GM19468 (cell line): ENCODE data around the gene AQP2.

Source experiments
- ATAC-seq: cut with Tn5 transposase; IDR thresholded peaks from one replicate; pipeline ENCODE4 v1.9.1; 2021; ENCODE audit warnings: mild to moderate bottlenecking, moderate library complexity, moderate number of reproducible peaks; ENCODE audit not compliant: unreplicated experiment; ENCODE audit errors: extremely low read depth

Gene AQP2

DNA sequence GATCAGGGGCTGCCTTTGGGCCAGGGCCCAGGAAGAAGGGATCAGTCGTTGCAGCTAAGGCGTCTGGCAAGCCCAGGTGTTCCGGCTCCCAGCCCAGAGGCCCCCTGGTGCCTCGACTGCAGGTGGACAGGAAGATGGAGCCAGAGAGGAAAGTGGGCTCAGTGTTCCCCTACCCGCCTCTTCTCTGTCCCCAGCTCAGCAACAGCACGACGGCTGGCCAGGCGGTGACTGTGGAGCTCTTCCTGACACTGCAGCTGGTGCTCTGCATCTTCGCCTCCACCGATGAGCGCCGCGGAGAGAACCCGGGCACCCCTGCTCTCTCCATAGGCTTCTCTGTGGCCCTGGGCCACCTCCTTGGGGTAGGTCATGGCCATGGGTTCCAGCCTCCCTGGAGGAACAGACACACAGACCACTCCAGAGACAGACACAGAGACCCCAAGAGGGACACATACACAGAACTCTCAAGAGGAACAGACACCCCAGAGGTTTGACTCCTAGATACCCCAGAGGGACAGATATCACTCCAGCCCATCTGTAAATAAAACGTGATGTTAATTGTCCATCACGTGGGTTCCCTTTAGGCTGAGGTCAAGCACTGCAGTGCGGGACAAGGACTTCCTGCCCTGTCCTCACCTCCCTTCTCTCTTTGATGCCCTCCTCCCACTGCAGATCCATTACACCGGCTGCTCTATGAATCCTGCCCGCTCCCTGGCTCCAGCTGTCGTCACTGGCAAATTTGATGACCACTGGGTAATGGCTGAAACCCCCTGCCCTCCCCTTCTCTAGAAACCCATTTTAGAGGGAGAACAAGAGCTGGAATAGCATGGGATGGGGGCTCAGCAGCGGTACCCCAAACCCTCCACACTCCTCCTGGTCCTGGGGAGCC lies 3.7 kb downstream of the AQP2 start:
- ATAC-seq = no peak

- ATAC-seq = no peak
Observed at GRCh38 chr12:49954863-49955830, 4.6 kb downstream of the AQP2 start.

- ATAC-seq = no peak
Observed at GRCh38 chr12:49955899-49956662, 5.5 kb downstream of the AQP2 start.

- no peak for ATAC-seq
Observed at GRCh38 chr12:49956663-49957569, 6.4 kb downstream of the AQP2 start.

DNA sequence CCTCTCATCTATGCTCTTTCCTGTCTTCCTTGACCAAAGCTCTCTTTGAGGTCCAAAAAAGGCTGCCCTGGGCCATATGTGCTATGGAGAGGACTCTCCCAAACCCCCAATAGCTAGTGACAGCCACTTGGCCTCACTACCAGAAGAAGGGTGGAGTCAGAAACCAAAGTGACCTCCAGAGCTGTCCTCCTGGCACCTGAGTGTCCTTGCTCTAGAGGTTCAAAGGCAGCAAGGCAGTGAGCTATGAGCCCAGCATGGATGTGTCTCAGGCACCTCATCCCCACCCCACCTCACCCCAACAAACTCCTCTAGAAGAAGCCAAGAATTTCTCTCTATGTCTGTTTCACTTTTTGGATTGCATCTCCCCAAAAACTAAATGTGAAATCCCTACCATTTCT lies 7.0 kb downstream of the AQP2 start:
- no peak for ATAC-seq

DNA sequence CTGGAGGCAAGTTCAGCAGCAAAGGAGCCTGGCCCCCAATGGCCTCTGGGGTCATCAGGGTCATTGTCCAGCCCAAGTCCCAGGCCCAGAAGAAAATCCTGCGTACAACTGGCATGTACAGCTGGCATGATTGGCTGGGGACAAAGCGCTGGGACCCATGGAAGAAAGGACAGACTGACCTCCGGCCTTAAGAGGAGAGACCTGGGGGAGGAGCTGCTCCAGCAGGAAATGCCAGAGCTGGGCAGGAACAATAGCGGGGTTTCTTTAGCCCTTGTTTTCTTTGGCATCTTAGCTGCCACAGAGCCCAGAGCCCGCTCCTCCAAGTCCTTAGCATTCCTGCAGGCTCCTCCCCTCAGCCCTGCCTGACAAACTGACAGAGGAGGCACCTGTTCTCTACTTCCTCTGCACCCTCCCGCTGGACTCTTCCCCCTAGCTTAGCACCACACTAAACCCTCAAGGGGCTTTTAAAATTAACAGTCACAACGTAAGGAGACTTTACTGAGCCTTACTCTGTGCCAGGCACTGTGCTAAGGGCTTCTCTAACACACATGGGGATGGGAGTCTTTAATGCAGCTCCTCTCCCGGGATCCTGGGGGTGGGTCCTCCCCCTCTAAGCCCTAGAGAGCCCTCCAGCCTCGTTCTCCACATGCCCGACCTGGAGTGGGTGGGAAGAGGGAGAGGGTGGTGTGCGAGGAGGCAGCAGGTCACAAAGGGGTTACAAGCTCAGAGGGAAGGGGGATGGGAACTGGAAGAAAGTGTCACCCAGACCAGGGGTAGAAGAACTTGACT lies 9.3 kb downstream of the AQP2 start:
- no peak for ATAC-seq

GRCh38 chr12:49960474-49961110 lies 10.1 kb downstream of the AQP2 start:
- ATAC-seq = no peak

GRCh38 chr12:49961111-49961922 lies 10.8 kb downstream of the AQP2 start, which contains the start of gene AQP5:
Gene AQP5 (plus strand): TSS chr12:49961872. CDS start chr12:49962018, 146 bp downstream.
- ATAC-seq = no peak

GRCh38 chr12:49961993-49962764 lies 11.6 kb downstream of the AQP2 start:
- no peak for ATAC-seq

DNA sequence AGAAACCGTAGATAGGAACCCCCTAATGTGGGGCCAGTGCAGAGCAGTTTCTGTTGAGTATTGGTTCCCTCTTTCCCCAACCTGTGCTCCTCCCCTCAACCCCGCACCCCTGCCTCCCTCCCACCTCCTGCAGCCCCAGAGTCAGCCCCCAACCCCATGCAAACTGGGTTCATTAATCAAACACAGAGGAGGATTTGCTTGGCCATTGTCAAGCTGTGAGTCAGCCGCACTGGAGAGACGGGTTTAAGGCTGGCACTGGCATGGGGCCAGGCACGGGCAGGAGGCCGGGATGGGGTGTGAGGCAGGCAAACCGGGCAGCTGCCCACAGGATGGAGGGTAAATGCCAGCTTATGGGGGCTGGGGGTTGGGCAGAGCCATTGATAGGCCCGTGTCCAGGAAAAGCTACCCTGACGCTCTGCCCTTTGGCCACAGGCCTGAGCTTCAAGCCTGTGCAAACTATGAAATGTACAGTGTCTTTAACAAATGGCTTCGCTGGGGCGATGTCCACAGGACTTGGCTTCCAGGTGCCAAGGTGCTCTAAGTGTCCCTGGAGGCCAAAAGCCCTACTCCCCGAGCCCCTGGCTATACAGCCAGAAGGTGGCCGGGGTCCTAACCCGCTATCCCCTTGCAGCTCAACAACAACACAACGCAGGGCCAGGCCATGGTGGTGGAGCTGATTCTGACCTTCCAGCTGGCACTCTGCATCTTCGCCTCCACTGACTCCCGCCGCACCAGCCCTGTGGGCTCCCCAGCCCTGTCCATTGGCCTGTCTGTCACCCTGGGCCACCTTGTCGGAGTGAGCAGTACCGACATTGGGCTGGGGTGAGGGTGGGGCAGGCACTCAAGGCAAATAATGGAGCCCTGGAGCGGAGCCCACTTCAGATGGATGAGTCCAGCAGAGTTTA lies 12.6 kb downstream of the AQP2 start:
- ATAC-seq = no peak

DNA sequence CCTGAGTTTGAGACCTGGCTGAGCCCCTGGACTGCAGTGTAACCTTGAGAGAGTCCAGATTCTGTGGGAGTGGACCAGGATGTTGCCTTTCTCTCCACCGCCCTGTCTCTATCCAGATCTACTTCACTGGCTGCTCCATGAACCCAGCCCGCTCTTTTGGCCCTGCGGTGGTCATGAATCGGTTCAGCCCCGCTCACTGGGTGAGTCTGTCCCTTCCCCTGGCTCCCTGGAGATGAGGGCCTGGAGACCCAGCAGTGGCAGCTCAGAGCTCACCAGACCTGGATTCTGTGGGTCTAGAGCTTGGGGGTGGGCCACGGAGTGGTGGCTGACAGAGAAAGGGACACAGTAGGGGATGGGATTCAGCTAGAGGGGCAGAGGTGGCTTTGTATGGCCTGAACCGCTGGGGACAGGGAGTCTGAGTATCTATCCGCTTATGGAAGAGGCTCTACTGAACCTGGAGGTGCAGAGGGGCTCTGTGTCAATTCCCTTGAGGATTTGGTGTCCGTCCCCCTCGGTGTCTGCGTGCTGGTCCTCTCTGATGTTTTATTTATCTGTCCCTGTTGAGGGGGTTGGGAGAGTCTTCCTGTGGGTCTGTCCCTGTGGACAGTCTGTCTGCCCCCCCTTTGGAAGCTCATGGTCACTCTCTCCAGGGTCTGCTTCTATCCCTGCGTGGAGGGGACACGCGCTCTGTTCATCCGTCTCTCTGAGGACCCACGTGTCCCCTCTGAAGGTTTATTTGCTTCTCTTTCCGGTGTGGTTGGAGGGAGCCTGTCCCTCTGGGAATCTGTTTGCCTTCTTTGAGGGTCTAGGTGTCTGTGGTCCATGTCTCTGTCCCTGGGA lies 13.7 kb downstream of the AQP2 start:
- ATAC-seq = no peak

DNA sequence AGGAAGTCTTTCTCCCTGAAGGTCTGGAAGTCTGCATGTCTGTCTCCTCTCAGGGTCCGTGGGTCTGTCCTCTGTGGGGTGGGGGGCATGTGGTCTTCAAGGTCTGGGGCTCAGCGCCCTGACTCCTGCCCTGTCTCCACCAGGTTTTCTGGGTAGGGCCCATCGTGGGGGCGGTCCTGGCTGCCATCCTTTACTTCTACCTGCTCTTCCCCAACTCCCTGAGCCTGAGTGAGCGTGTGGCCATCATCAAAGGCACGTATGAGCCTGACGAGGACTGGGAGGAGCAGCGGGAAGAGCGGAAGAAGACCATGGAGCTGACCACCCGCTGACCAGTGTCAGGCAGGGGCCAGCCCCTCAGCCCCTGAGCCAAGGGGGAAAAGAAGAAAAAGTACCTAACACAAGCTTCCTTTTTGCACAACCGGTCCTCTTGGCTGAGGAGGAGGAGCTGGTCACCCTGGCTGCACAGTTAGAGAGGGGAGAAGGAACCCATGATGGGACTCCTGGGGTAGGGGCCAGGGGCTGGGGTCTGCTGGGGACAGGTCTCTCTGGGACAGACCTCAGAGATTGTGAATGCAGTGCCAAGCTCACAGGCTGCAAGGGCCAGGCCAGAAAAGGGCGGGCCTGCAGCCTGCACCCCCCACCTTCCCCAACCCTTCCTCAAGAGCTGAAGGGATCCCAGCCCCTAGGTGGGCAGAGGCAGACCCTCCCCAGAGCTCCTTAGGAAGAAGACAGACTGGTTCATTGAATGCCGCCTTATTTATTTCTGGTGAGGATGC lies 14.5 kb downstream of the AQP2 start:
- ATAC-seq = no peak

DNA sequence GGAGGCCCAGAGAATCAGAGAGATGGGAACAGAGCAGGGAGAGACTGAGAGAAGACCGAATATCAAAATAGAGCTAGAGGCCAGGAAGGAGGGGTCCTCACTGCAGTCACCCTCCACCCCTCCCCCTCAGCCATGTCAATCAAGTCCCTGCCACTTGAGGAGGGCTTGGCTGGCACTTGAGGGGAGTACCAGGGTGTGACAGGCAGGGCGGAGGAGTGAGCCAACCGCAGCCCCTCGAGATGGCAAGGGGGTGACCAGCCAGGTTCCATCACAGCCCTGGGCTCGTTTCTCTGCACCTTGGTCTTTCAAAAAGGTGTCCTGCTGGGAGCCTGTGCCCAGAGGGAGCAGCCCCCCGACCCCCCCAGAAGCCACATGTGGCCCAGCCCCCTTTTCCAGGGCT lies 15.3 kb downstream of the AQP2 start:
- no peak for ATAC-seq

DNA sequence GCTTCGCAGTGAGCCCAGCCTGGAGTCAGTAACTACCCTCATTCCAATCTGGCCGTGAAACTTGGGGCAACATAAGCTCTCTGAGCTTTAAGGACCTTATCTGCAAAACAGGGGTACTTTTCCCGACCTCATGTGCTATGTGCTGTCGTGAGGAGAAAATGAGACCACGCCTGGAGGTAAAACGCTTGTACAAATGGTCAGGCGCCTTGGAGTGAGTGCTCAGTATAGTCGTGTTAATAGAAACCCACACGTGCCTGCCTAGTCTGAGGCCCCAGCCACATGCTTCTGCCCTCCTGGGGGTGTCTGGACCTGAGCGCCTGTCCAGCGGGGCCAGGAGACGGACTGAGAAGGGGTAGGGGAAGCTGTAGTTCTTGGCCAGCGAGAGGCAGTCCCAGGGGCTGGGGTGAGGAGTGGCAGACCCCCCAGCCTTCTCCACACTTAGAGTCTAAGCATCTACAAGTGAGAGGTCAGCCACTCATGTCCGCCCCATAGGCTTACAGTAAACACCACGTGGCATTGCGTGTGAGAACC lies 16.0 kb downstream of the AQP2 start:
- ATAC-seq = no peak
